Epithelial cell of esophagus (primary cell): Measurements from ENCODE around the gene TENM3.

ENCODE experiments used
- DNase-seq: peaks from one replicate; pipeline ENCODE4 v3.0.0; 2010; ENCODE audit warnings: low read depth
- H3K4me3 ChIP-seq: 2 replicates; pipeline ENCODE4 v1.5.1; 2011; ENCODE audit warnings: mild to moderate bottlenecking, low read length, control low read depth
- TF ChIP-seq, protein P1 (sequence below): IDR thresholded peaks from 2 replicates; pipeline ENCODE4 v1.5.1; 2011; ENCODE audit warnings: low read depth, mild to moderate bottlenecking, low read length, control low read depth, inconsistent platforms; ENCODE audit not compliant: insufficient read depth; ENCODE audit errors: missing control alignments

Gene TENM3

DNA sequence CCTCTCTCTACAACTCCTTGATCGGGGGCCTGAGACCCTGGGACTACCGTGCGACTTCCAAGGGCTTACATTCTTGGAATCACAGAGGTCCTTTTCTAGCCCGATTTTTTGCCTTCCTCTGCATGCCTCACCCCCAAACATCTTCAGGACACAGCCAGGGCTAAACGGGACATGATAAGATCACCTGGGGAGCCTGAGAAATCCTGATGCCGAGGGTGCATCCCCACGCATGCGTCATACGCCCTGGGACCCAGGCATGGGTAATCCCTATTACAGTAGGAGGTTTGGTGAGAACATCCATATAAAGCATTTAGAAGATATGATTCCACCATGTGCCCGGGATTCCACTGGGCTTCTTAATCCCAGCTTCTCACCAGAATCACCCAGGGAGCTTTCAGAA, 596.9 kb downstream of the TENM3 start:
- TF ChIP-seq, protein P1, sequence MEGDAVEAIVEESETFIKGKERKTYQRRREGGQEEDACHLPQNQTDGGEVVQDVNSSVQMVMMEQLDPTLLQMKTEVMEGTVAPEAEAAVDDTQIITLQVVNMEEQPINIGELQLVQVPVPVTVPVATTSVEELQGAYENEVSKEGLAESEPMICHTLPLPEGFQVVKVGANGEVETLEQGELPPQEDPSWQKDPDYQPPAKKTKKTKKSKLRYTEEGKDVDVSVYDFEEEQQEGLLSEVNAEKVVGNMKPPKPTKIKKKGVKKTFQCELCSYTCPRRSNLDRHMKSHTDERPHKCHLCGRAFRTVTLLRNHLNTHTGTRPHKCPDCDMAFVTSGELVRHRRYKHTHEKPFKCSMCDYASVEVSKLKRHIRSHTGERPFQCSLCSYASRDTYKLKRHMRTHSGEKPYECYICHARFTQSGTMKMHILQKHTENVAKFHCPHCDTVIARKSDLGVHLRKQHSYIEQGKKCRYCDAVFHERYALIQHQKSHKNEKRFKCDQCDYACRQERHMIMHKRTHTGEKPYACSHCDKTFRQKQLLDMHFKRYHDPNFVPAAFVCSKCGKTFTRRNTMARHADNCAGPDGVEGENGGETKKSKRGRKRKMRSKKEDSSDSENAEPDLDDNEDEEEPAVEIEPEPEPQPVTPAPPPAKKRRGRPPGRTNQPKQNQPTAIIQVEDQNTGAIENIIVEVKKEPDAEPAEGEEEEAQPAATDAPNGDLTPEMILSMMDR, result no peak
- no peak for DNase-seq
- H3K4me3 ChIP-seq, result no peak overlapping the region

DNA sequence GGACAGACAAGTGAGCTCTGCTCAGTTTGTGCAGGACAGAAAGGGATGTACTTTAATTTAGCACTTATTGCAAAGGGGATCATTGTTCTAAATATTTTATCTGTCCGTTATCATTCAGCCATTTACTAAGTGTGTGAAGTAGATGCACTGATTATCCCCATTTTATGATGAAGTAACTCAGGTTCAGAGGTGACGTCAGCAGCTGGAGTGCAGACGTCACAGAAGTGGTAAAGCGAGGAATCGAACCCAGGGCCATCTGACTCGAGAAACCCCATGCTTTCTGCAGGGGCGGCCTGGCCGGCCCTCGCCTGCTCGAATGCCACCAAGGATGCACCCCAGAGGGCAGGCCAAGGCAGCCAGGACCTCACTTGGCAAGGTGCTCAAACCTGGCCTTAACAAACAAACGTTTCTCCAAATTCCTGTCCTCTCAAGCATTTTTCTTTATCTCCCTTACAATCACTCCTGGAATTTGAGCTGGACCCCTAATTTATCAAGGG, 599.0 kb downstream of the TENM3 start:
- no peak for DNase-seq
- no peak overlapping the region for H3K4me3 ChIP-seq
- TF ChIP-seq, protein P1, result no peak

DNA sequence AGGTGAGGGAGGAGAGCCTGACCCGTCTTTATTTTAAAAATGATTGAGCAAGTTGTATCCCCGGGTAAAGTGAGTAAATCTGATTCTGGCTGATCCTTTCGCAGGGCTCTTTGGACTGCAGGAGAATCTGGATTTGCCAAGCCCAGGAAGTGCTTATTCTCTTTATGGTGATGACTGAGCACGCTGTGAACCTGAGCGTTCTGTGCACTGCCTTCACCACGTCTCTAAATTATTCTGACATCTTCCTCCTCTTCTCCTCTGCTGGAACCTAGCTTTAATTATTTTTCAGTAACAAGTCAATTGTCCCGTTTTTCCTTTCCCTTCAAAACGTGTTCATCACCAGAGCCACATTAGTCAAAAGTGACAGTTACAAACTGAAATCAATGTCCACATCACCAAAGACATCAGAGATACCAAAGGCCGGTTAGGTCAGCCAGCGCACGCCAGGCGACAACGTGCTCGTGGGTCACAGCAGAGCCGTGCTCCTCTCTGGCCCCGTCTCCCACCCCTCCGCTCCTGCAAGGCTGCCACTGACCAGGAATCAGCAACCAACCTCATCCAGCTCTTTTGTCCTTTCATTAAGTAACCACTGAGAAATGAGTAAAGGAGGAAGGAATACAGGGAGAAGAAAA, 599.7 kb downstream of the TENM3 start:
- TF ChIP-seq, protein P1, result no peak
- no peak overlapping the region for H3K4me3 ChIP-seq
- DNase-seq, result no peak

DNA sequence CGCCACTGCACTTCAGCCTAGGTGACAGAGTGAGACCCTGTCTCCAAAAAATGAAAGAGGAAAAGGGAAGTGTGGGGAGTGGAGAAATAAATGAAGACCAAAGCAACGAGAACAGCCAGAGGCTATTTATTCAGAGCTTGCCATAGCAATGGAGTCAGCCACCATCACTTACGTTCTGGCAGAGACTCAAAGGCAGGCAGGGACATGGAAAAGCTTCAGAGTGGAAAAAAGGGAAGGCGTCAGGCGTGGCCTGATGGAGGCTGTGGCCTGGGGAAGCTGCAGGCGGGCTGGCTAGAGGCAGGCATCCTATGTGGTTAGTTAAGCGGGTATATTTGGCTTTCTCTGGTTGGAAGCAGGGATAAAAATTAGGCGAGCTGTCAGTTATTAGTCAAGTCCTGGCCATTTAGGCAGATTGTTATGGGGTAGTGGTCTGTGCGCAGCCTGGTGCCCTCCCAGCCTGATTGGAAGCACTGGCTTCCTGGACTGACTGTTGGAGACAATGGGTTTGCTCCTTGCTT, 600.7 kb downstream of the TENM3 start:
- TF ChIP-seq, protein P1, result no peak
- peak; percentile 76 for DNase-seq

DNA sequence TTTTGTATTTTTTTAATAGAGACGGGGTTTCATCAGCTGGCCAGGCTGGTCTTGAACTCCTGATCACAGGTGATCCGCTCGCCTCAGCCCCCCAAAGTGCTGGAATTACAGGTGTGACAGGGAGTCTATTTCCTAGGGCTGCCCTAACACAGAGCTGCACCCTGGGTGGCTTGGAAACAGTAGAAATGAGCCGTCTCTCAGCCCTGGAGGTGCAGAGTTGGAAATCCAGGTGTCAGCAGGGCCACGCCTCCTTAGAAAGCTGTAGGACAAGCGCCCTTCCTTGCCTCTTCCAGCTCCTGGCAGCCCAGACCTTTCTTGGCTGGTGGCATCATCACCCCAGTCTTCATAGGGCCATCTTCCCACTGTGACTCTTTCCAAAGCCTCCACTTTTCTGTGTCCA, 602.4 kb downstream of the TENM3 start:
- TF ChIP-seq, protein P1, result no peak
- DNase-seq, result no peak
- no peak overlapping the region for H3K4me3 ChIP-seq

More for the DNA sequence above, 600.7 kb downstream of the TENM3 start:
- no peak overlapping the region for H3K4me3 ChIP-seq

DNA sequence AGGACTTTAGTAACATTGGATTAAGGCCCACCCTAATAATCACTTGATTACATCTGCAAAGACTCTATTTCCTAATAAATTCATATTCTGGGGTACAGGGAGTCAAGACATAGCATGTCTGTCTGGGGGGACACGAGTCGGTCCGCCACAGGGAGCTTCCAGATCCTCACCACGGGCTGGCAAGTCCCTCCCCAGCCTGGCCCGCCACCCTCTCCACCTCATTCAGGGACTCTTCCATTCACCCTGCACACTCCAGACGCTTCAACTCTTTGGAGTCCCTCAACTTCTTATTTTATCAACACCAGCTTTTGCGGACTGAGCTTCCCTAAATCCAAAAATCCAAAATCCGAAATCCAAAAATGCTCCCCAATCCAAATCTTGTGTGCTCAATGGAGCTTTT, 602.8 kb downstream of the TENM3 start:
- TF ChIP-seq, protein P1, result no peak
- no peak for DNase-seq
- no peak overlapping the region for H3K4me3 ChIP-seq
